Panc1 (cell line): Measurements from ENCODE around the gene PHLDA3.

Experiments
- CTCF ChIP-seq: fragments of 450-650 bp; IDR thresholded peaks from 2 replicates; pipeline ENCODE4 v1.5.1; 2017; ENCODE audit warnings: mild to moderate bottlenecking
- POLR2AphosphoS5 ChIP-seq: IDR thresholded peaks from 2 replicates; pipeline ENCODE4 v1.6.1; 2012; ENCODE audit warnings: mild to moderate bottlenecking, low read depth, low read length, moderate library complexity

- TF ChIP-seq CTCF (no peak), POLR2AphosphoS5 (no peak)
Observed at GRCh38 chr1:201517631-201518030, 48.6 kb upstream of the PHLDA3 start.
